K562 (cell line): ENCODE results near the gene TMEM53. TPM values are rescaled to one million over a fixed set of nuclear protein-coding genes. Genes with fewer than 3 reads are reported as not detected.

Experiments
- ASH1L ChIP-seq: fragments of 450-650 bp; IDR thresholded peaks from 2 replicates; pipeline ENCODE4 v1.6.1; 2018; ENCODE audit warnings: borderline replicate concordance, mild to moderate bottlenecking, low read depth; ENCODE audit not compliant: partially characterized antibody
- BHLHE40 ChIP-seq: IDR thresholded peaks from 2 replicates; pipeline ENCODE4 v1.6.1; 2011; ENCODE audit warnings: low read length, improper control_type of control experiment
- CREB3 ChIP-seq: fragments of 450-650 bp; conservative IDR thresholded peaks from 2 replicates; pipeline ENCODE4 v1.6.1; 2016; ENCODE audit warnings: missing genetic modification characterization, low read depth, mild to moderate bottlenecking, missing compliant biosample characterization, moderate library complexity
- CTBP1 ChIP-seq: fragments of 450-650 bp; IDR thresholded peaks from 2 replicates; pipeline ENCODE4 v1.6.1; 2016; ENCODE audit warnings: borderline replicate concordance
- CTCF ChIP-seq, 3 experiments: IDR thresholded peaks in 2 of 3; conservative IDR thresholded peaks in 1 of 3; 2 replicates each; pipeline ENCODE4 v1.5.1; 2011 to 2012; ENCODE audit warnings: low read length in 3 of 3, mild to moderate bottlenecking in 3 of 3, control low read depth in 2 of 3, improper control_type of control experiment in 1 of 3, inconsistent platforms in 1 of 3, low read depth in 1 of 3, mixed read lengths in 1 of 3, moderate library complexity in 1 of 3; ENCODE audit not compliant: insufficient read depth in 2 of 3
- CXXC5 ChIP-seq: fragments of 250-450 bp; sonication (Bioruptor Pico); IDR thresholded peaks from 2 replicates; pipeline ENCODE4 v1.8.0; 2022; ENCODE audit warnings: inconsistent platforms, mild to moderate bottlenecking, moderate library complexity
- FOS ChIP-seq: IDR thresholded peaks from 3 replicates; pipeline ENCODE4 v1.6.1; 2011; ENCODE audit not compliant: insufficient read length; ENCODE audit errors: extremely low read depth
- FOXK2 ChIP-seq, 2 experiments: fragments of 450-650 bp; IDR thresholded peaks in 1 of 2; conservative IDR thresholded peaks in 1 of 2; 2 replicates each; pipeline ENCODE4 v1.6.1; 2016; ENCODE audit warnings: low read depth in 2 of 2, mild to moderate bottlenecking in 1 of 2
- GABPA ChIP-seq: fragments of 200-800 bp; sonication (Bioruptor generic); conservative IDR thresholded peaks from 2 replicates; pipeline ENCODE4 v1.6.1; 2016; ENCODE audit warnings: low read depth, missing genetic modification characterization, missing compliant biosample characterization
- HCFC1 ChIP-seq: IDR thresholded peaks from 2 replicates; pipeline ENCODE4 v1.6.1; 2012; ENCODE audit warnings: low read depth, low read length, improper control_type of control experiment
- MYC ChIP-seq, 2 experiments: fragments of 250-450 bp in 1 of 2; sonication (Bioruptor Pico) in 1 of 2; IDR thresholded peaks; 2 replicates each; pipeline versions ENCODE4 v1.5.1 to v1.6.1; 2012 to 2021; ENCODE audit warnings: low read depth in 2 of 2, borderline replicate concordance in 1 of 2, improper control_type of control experiment in 1 of 2, low read length in 1 of 2, mild to moderate bottlenecking in 1 of 2, moderate library complexity in 1 of 2
- NR2C2 ChIP-seq, 2 experiments: fragments of 200-800 bp in 1 of 2; sonication (Bioruptor generic) in 1 of 2; sonication (generic) in 1 of 2; formaldehyde crosslinking in 1 of 2; IDR thresholded peaks; 2 replicates each; pipeline versions ENCODE4 v1.6.1 to v1.8.0; 2016 to 2022; ENCODE audit warnings: mild to moderate bottlenecking in 1 of 2, missing compliant biosample characterization in 1 of 2, missing genetic modification characterization in 1 of 2, missing genetic modification reagents in 1 of 2
- RBM25 ChIP-seq: fragments of 200-400 bp; formaldehyde crosslinking; IDR thresholded peaks from 2 replicates; pipeline ENCODE4 v1.6.1; 2018; ENCODE audit warnings: low read length, low read depth, moderate library complexity; ENCODE audit not compliant: severe bottlenecking
- RCOR1 ChIP-seq, 2 experiments: IDR thresholded peaks; 2 replicates each; pipeline ENCODE4 v1.6.1; 2012; ENCODE audit warnings: low read depth in 2 of 2, low read length in 2 of 2, borderline replicate concordance in 1 of 2, improper control_type of control experiment in 1 of 2
- RHOXF2B ChIP-seq: fragments of 250-450 bp; sonication (Bioruptor Pico); conservative IDR thresholded peaks from 2 replicates; pipeline ENCODE4 v1.5.1; 2021
- SRF ChIP-seq, 2 experiments: fragments of 250-450, 450-650 bp in 1 of 2; sonication (Bioruptor Pico) in 1 of 2; sonication (generic) in 1 of 2; formaldehyde crosslinking; IDR thresholded peaks; 2 replicates each; pipeline versions ENCODE4 v1.5.0 to v1.5.1; 2020 to 2022; ENCODE audit warnings: mild to moderate bottlenecking in 1 of 2, missing genetic modification reagents in 1 of 2
- SUPT5H ChIP-seq: fragments of 450-650 bp; IDR thresholded peaks from 2 replicates; pipeline ENCODE4 v1.6.1; 2016
- TFAP4 ChIP-seq: sonication (generic); formaldehyde crosslinking; IDR thresholded peaks from 2 replicates; pipeline ENCODE4 v1.8.0; 2022; ENCODE audit warnings: missing genetic modification reagents, mild to moderate bottlenecking, moderate library complexity, borderline replicate concordance
- ZFX ChIP-seq: sonication (generic); formaldehyde crosslinking; IDR thresholded peaks from 2 replicates; pipeline ENCODE4 v1.8.0; 2022; ENCODE audit warnings: mild to moderate bottlenecking, missing genetic modification reagents, moderate library complexity
- ZNF780A ChIP-seq: fragments of 250-450 bp; sonication (Bioruptor Pico); IDR thresholded peaks from 2 replicates; pipeline ENCODE4 v1.5.0; 2021; ENCODE audit warnings: mild to moderate bottlenecking
- ZSCAN32 ChIP-seq: fragments of 450-650 bp; formaldehyde crosslinking; IDR thresholded peaks from 2 replicates; pipeline ENCODE4 v1.4.0; 2020; ENCODE audit warnings: mild to moderate bottlenecking, moderate library complexity
- polyA plus RNA-seq, 8 experiments: library from polyadenylated mRNA; depleted of rRNA in 4 of 8; stranded (reverse) in 5 of 8; unstranded in 3 of 8; fragments of >200 nt; fragmentation: Nextera tagmentation in 2 of 8; fragmentation: Illumina TruSeq in 1 of 8; extraction: Ambion mirVana in 2 of 8; extraction: Trizol in 1 of 8; gene quantifications; 2 replicates each; pipeline versions ENCODE4 v1.2.1 to v1.2.3, GENCODE V29; 2011 to 2014; ENCODE audit warnings: inconsistent platforms in 1 of 8, missing spikeins in 1 of 8
- total RNA-seq, 7 experiments: library from RNA; depleted of rRNA in 6 of 7; stranded (reverse); fragments of >200 nt in 6 of 7; fragmentation: Illumina TruSeq in 2 of 7; extraction: Trizol in 2 of 7; gene quantifications; 2 replicates each; pipeline versions ENCODE4 v1.2.1 to v1.2.3, GENCODE V29; 2011 to 2021; ENCODE audit warnings: low replicate concordance in 1 of 7

TMEM53 gene
- total and polyA plus RNA-seq, 9 of the 15 experiments (the other 6 are each of a cell fraction or from before 2014, with no cell fraction given), result 0.23 to 3.7 (median 2.0) TPM

- TF ChIP-seq CTCF (IDR thresholded peaks at IDR 0.05 in 2 of 3, conservative IDR thresholded peaks at IDR 0.05 in 1 of 3; ENCODE audit: insufficient read depth in 2 of 3, low read depth in 1 of 3, low read length in 3 of 3) (no peak), MYC (IDR thresholded peaks at IDR 0.05; ENCODE audit: low read depth, low read length) (peak; percentile 75), MYC (CRISPR knock-in tag; IDR thresholded peaks at IDR 0.05; ENCODE audit: borderline replicate concordance, low read depth) (no peak), RBM25 (peak; percentile 97), ZNF780A (CRISPR knock-in tag) (no peak), FOXK2 (conservative IDR thresholded peaks at IDR 0.05 in 1 of 2, IDR thresholded peaks at IDR 0.05 in 1 of 2; ENCODE audit: low read depth in 2 of 2) (no peak; a peak in 2 of 4 replicates), HCFC1 (peak; percentile 57), FOS (peak; percentile 99), TFAP4 (peak; percentile 97; the same call in 1 of the 2 replicates), NR2C2 (CRISPR knock-in tag; IDR thresholded peaks at IDR 0.05) (peak; percentile 82; the same call in 1 of the 2 replicates), NR2C2 (tag; IDR thresholded peaks at IDR 0.05) (peak; percentile 98), ZFX (CRISPR knock-in tag) (peak; percentile 37; the same call in 1 of the 2 replicates), ASH1L (peak; percentile 97), CTBP1 (peak; percentile 83), BHLHE40 (peak; percentile 92), CREB3 (no peak), RCOR1 (IDR thresholded peaks at IDR 0.05; ENCODE audit: borderline replicate concordance in 1 of 2, low read depth in 2 of 2, low read length in 2 of 2) (peak; percentile 26 to 68; a peak in 2 of 4 replicates), SUPT5H (peak; percentile 87), CXXC5 (peak; percentile 100), SRF (CRISPR knock-in tag; IDR thresholded peaks at IDR 0.05) (peak in 1 of 2 experiments; percentile 78; a peak in 2 of 4 replicates), ZSCAN32 (CRISPR knock-in tag) (no peak), RHOXF2B (CRISPR knock-in tag) (no peak), GABPA (tag) (peak; percentile 82)
Measured at GRCh38 chr1:44674113-44675000, at the start of gene TMEM53, which contains the start of gene ARMH1 (continued).
